ENCODE results near the gene BRD3.

GRCh38 chr9:133990366-133991213, 77.2 kb downstream of the BRD3 start:
- TF ChIP-seq CTCF (IDR thresholded peaks at IDR 0.05) (no peak), E2F4 (CRISPR knock-in tag; IDR thresholded peaks at IDR 0.05; ENCODE audit: borderline replicate concordance, low read depth) (no peak), CREB1 (CRISPR knock-in tag; IDR thresholded peaks at IDR 0.05) (no peak), USF2 (CRISPR knock-in tag; IDR thresholded peaks at IDR 0.05) (no peak), ZSCAN18 (CRISPR knock-in tag; IDR thresholded peaks at IDR 0.05) (no peak), ESRRA (CRISPR knock-in tag; IDR thresholded peaks at IDR 0.05; ENCODE audit: borderline replicate concordance) (no peak), MAX (CRISPR knock-in tag; IDR thresholded peaks at IDR 0.05) (no peak; the same call in 1 of the 2 replicates)
